Spleen (tissue), 7 donors: ENCODE results near the gene SUPT20H.

Experiments
- POLR2A ChIP-seq, 3 donors: fragments of 450-650 bp; IDR thresholded peaks; one replicate each; pipeline ENCODE4 v1.5.1; 2017; ENCODE audit warnings: antibody characterized with exemption in 3 of 3, mild to moderate bottlenecking in 1 of 3
- POLR2AphosphoS5 ChIP-seq, 3 donors: sonication (generic); formaldehyde crosslinking; IDR thresholded peaks; one replicate each; pipeline ENCODE4 v1.5.1; 2017; ENCODE audit warnings: antibody characterized with exemption in 3 of 3
- TF ChIP-seq, protein P1 (sequence below), 11 experiments: fragments of 200-600 bp in 7 of 11; fragments of 450-650 bp in 4 of 11; sonication (generic) in 4 of 11; IDR thresholded peaks in 8 of 11; conservative IDR thresholded peaks in 3 of 11; 1 replicate in 7 of 11; 2 replicates in 4 of 11; pipeline versions ENCODE4 v1.4.0 to v1.8.0; 2016 to 2021; ENCODE audit warnings: antibody characterized with exemption in 11 of 11, inconsistent platforms in 4 of 11, mild to moderate bottlenecking in 1 of 11
- donor health status: DM: no; HTN: no; CAD: no; lungs with moderate emphysema.
- donor health status: DM: no; HTN: no; CAD: no.
- donor health status: DM: no; HTN: no; CAD: no.

DNA sequence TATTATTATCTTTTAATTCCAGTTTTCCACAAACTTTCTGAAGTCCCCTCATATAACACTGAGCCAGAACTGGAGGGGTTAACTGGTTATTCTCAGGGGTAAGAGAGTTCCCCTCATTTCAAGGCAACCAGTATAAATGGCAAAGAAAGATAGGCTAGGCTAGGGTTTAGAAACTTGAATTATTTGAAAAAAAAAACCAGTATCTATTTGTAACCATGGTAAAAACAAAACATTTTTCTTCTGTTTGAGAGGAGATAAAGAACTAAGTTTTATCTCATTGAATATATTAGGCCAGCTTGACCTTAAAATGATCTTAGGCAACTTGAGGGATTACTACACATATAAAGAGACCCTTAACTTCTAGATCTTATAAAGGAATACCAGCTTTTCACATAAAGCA lies 19.6 kb downstream of the SUPT20H start:
- TF ChIP-seq, protein P1, sequence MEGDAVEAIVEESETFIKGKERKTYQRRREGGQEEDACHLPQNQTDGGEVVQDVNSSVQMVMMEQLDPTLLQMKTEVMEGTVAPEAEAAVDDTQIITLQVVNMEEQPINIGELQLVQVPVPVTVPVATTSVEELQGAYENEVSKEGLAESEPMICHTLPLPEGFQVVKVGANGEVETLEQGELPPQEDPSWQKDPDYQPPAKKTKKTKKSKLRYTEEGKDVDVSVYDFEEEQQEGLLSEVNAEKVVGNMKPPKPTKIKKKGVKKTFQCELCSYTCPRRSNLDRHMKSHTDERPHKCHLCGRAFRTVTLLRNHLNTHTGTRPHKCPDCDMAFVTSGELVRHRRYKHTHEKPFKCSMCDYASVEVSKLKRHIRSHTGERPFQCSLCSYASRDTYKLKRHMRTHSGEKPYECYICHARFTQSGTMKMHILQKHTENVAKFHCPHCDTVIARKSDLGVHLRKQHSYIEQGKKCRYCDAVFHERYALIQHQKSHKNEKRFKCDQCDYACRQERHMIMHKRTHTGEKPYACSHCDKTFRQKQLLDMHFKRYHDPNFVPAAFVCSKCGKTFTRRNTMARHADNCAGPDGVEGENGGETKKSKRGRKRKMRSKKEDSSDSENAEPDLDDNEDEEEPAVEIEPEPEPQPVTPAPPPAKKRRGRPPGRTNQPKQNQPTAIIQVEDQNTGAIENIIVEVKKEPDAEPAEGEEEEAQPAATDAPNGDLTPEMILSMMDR (IDR thresholded peaks at IDR 0.05 in 8 of 11, conservative IDR thresholded peaks at IDR 0.05 in 3 of 11), result no peak
- no peak for TF ChIP-seq POLR2AphosphoS5 (IDR thresholded peaks at IDR 0.05)
- no peak for TF ChIP-seq POLR2A (IDR thresholded peaks at IDR 0.05)
